GM18858 (cell line): ENCODE measurements around the gene NCOA6.
"Not testable (repeated sequence)": the region's sequence is repeated elsewhere in the genome, so short reads cannot be mapped to it uniquely, and the experiment has no call there.

ENCODE experiments used
- ATAC-seq: cut with Tn5 transposase; IDR thresholded peaks from one replicate; pipeline ENCODE4 v1.9.1; 2021; ENCODE audit not compliant: unreplicated experiment

The NCOA6 gene

DNA sequence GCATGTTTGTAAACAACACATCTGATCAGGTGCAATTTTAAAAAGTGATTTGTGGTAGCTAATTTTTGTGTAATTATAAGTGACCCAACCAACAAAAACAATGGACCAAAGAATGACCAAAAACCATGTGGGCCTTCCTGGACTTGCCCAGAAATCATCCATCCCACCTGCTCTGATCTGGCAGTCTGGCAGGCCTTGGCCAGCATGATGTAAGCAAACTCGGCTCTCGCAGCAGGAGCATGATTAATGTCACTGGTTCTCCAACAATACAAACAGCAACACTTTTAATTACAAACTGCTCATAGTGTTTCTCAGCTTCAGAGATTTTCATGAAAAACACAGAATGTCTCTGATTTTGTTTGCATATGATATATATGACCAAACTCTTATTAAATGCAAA, 105.2 kb downstream of the NCOA6 start:
- no peak for ATAC-seq

DNA sequence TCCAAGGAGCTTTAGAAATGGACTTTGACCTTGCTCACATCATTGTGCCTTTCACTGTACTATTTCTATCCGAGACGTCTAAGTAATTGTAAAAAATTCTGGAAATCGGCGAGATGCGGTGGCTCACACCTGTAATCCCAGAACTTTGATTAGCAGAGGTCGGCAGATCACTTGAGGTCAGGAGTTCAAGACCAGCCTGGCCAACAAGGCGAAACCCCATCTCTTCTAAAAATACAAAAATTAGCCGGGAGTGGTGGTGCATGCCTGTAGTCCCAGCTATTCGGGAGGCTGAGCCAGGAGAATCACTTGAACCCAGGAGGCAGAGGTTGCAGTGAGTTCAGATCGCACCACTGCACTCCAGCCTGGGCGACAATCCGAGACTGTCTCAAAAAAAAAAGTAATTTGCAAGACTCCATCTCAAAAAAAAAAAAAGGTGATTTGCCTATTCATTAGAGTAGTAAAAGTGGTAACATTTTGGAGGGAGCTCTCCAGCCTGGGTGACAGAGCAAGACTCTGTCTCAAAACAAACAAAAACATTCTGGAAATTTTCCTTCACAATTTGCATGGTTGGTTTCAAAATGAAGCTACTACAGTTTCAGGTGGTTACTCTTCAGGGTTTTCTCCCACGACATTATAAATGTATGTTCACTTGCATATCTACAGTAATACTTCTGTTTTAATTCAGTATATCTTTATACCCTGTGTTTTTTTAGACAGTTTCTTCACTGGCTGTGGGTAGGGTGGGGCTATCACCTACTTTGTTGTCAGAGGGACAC, 106.0 kb downstream of the NCOA6 start:
- ATAC-seq, result peak; percentile 85

DNA sequence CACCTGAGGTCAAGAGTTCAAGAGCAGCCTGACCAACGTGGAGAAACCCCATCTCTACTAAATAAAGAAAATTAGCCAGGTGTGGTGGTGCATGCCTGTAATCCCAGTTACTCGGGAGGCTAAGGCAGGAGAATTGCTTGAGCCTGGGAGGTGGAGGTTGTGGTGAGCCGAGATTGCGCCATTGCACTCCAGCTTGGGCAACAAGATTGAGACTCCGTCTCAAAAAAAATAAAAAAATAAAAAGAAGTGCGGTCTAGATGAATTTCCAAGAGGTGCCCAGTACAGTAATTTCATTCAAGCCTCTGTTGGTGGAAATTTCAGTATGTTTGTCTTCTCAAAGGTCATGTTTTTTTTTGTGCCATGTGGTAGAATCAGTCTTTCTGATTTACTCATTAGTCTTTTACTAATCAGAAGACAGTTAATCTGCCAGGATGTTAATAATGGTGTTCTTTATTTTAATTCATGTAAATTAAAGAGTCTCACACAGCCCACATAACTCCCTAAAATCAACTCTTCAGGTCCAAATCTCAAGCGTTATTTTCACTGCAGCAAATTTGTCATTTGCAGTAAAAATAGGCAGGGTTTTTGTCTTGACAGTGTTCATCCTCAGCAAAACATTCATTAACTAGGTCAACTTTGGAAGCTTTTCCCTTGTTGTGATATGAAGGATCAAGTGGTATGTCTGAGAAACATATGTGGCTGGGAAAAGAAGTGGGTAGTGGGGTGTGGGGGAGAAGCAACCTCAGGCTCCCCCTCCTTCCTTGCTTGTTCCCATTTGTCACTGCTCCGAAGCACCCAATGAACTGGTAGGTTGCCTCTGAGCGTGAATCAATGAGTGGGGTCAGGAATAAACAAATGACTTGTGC, 108.0 kb downstream of the NCOA6 start:
- ATAC-seq, result no peak

DNA sequence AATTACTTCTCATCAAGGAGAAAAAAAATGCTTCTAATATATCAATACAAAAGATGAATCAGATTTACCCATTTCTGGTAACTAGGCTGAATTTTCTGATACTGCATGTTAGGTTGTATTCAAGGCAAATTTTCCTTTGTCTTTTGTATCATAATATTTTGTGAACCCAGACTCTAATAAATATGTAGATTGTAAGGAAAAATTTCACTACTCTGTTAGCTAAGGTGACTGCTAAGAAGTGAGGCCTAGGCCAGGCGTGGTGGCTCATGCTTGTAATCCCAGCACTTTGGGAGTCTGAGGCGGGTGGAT, 108.6 kb downstream of the NCOA6 start:
- no peak for ATAC-seq

DNA sequence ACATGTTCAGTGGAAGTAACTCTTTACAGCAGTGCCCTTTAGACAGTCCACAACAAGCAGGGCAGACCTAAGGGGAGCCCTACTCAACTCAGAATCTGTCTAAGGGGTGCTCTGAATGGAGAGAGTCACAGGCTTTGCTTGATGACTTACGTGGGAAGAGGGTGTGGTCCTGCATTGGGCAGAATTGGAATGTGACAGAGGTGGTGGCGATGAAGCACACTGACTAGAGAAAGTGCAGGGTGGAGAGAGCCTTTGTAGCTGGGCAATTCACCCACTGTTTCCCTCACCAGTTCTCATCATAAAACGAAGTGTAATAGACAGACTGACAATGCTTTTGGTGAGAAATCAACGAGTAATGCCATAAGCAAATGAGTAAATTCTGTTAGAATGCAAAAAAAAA, 110.1 kb downstream of the NCOA6 start:
- no peak for ATAC-seq

DNA sequence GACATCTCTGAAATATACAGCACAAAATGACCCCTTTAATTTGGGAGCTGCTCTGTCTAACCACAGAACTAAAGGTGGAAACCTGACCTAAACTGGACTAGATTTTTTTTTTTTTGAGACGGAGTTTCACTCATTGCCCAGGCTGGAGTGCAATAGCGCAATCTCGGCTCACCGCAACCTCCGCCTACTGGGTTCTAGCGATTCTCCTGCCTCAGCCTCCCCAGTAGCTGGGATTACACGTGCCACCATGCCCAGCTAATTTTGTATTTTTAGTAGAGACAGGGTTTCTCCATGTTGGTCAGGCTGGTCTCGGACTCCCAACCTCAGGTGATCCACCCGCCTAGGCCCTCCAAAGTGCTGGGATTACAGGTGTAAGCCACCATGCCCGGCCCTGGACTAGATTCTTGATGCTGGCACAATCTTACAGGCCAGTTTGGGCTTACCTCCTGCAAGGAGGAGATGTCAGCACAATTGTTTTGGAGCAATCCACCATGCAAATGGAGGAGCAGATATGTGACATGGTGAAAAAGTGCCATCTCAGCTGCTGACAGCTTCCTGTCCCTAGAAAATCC, 111.4 kb downstream of the NCOA6 start:
- ATAC-seq, result not testable (repeated sequence)

DNA sequence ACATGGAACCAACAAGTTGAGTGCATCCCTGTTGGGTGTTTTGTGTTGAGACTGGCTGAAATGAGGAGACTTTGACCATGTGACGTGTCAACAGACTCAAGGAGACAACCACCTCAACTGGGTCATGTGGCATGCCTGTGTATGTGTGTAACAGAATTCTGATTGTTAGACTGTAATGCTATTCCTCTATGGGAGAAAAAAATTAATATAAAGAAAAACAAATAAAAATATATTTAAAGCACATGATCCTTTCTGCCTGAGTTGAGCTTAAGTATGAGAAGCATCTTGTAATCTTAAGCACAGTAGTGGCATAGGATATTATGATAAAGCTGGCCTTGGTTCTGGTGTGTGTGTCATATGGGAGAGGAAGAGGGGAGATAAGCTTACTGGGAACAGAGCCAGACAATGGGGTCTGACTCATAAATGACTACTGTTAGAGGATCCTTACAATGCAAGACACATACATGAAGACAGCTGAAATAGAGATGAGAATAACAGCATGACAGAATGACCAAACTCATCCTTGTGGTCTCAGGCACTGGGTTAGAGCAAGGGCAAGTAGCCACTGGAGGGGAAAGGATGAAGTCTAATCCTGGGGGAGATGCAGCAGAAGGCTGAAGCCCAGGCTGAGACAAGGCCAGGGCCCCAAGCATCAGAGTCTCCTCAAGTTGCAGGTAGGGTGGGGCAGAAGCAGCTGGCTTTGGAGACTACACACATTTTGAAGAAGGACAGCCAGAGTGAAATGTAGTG, 112.1 kb downstream of the NCOA6 start:
- no peak for ATAC-seq

DNA sequence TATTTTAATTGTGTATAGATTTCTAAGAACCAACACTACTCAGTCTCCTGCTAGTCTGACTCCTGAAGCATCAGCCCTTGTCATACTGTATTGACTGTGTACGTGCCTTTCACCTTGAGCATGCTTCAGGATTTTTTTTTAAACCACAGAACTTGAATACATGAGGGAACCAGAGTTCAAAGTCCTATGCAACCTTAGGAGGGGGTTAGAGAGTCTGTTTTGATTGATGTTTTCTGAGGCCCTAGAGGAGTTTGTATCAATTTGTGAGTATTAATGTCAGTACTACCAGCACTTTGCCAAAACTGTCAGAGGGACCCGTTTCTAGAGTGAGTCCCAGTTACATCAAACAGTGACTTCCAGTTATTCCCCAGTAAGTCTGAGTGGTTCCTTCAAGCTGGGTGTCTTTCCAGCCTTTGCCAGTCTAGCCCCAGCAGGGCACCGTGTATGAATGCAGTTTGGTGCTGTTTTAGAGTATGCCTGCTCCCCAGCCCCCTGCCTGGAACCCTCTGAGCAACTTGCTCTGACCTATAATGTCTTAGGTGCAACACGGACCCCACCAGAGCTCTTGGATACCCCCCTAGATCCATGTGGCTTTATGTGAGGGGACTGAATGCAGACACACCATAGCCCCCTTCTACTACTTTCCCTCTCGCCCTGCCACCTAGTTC, 112.8 kb downstream of the NCOA6 start:
- no peak for ATAC-seq

DNA sequence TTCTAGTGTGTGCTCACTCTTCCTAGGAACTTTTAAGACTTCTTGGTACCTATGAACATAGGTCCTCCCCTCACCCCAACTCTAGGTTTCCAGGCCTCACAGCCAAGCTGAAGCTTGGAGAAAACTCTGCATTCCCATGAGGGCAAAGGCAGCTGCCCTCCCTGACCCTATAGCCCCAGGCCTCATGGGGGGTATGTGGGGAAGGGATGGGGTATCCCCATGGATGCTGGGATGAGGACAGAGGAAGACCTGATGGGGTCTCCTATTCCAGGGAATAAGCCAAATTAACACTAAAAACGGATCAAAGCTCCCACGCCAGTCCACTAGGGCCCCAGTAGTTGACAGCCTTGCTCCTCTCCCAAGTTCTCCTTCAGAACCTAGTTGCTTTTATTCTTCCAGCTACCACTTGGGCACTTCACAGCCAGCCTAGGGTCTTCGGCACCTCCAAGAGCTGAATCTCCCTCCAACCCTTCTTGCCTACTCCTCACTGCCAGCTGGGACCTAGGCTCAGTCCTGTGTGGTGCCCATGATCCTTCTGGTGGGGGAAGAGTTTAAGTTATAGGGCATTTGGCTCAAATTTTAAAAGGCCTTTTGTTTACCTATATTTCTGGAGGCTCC, 113.5 kb downstream of the NCOA6 start:
- ATAC-seq, result no peak

DNA sequence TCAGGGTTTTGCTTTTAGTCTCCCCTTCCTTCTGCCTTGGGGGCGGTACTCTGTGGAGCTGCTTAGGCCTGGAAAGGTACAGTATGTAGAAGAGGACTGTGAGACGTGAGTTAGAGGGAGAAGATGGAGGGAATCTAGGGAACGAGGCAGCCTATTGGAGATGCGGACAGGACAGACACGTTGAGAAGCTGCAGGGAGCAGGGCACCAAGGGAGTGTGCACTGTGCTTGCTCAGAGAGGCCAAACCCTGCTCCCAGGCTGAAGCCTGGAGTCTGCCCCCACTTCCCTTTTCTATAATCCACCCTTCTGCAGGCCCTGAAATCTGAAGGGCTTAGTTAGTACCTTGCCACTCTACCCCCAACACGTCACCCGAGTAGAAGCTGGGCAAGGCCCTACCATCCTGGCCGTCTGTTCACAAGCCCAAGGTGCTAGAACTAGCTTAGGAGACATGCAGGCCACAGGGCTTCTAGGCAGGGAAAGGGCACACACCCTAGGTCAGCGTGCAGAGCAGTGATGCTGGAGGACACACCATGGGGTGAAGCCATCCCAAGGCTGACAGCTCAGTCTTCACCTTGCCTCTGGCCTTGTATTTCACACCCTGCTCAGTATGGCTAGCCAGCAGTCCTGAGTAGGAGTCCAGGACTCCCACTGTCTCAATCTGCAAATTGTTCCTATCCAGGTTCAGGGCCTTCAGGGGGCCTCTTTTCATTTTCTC, 114.4 kb downstream of the NCOA6 start:
- no peak for ATAC-seq

DNA sequence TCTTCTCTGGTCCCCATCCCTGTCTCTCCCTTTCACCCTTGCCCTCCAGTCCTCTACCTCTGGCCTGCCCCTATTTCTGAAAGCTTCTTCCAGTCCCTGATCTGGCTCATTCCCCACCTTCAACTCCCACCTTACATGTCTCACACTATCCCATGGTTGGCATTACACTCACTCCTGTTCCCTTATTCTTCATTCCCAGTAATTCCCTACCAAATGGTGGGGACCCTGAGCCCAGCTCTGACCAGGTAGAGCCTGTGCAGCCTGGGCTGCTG, 114.9 kb downstream of the NCOA6 start:
- no peak for ATAC-seq

DNA sequence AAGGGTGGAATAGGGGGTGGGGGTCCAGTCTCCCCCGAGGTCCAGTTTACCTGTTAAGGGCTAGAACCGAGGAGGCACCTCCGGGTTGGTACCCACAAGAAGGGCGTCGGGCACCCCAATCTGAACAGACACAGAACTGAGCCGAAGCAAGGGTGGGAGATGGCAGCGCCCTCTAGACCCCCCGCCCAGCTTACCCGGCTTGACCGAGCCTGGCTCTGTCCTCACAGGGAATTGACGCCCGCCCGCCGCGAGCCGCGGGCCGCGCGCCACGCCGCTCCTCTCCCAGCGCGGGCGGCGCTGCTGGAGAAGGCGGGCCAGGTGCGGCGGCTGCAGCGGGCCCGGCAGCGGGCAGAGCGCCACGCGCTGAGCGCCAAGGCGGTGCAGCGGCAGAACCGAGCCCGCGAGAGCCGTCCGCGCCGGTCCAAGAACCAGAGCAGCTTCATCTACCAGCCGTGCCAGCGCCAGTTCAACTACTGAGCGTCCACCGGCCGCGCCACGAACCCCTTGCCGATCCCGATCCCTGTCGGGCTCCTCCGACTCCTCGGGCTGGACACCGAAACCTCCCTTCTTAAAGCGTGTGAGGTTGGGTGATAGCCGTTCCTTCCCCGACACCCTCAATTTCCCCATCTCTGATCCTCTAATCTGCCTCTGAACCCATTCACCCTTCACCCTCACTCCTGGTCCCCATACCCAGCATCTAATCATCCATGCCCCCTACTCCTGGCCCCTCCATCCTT, 115.5 kb downstream of the NCOA6 start:
- ATAC-seq, result no peak

DNA sequence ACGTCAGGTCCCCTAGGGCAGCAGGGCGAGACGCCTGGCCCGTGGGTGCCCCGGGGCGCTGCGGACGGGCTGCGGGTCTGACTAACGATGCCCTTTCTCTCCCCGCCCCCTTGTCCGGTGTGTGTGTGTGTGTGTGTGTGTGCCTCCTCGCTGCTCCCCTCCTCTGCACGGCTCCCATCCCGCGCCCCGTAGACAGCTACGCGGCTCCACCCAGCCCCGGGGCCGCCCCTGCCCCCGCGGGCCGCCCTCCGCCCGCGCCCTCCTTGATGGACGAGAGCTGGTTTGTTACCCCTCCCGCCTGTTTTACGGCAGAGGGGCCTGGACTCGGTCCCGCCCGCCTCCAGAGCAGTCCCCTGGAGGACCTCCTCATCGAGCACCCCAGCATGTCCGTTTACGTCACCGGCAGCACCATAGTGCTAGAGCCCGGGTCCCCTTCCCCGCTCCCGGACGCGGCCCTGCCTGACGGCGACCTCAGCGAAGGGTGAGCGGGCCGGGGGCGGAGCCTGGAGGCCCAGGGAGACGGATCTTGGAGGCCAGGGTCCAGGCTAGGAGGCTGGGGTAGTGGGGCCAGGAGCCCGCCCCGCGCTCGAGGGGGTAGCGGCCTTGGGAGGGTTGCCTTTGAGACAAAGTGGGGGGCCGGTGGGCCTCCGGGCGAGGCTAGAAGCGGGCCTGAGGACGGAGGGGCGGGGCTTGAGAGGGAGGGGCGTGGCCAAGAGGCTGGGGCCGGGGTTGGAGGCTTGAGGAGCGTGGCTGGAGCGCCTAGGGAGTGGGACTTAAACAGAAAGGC, 116.2 kb downstream of the NCOA6 start:
- no peak for ATAC-seq

DNA sequence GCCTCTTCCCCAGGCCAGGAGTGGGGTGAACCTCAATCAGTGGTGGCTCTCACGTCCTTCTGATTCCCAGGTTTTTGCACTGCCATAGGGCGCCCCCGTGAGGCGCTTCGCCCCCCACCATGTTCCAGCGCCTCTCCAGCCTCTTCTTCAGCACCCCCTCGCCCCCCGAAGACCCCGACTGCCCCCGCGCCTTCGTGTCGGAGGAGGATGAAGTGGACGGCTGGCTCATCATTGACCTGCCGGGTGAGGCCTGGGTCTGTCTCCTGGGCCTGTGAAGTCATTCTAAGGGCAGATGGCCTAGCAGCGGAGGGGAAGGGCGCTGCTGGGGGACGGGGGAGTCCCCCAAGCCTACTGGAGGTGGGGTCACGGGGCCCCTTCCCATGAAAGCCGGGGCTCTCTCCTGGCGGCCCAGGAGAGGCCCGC, 116.8 kb downstream of the NCOA6 start:
- ATAC-seq, result no peak

DNA sequence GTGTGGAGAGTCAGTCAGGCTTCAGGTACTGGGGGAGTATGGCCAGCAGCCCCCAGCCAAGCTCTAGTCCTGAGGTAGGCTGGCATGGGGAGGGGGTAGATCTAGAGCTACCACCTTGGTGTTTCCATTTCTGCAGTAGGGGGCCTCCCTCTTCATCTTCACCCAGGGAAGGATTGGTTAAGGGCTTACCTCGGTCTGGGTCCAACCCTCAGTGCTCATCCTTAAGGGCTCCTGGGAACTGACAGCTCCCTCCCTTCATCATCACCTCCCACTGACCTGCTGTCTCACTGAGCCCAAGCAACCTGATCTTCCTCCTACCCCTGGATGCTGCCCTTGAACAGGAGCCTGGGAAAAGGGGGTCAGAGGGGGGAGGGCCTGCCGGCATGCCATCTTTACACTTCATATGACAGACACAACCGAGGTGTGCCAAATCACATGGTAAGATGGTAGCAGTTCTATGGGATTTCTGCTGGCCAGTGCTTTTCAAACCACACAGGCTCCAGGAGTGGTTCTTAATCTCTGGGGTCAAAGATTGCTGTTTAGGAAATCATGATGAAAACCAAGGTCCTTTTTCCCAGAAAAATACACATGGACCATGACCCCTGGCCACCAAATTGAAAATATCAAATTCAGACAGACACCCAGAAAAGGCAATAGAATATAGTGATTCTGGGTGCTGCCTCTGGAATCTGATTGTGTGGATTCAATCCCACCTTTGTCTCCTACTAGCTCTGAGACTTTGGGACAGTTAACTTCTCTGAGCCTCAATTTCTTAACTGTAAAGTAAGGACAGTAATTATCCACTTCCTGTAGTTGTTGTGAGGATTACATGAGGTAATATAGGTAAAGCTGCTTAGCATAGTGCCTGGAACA, 118.3 kb downstream of the NCOA6 start:
- no peak for ATAC-seq

DNA sequence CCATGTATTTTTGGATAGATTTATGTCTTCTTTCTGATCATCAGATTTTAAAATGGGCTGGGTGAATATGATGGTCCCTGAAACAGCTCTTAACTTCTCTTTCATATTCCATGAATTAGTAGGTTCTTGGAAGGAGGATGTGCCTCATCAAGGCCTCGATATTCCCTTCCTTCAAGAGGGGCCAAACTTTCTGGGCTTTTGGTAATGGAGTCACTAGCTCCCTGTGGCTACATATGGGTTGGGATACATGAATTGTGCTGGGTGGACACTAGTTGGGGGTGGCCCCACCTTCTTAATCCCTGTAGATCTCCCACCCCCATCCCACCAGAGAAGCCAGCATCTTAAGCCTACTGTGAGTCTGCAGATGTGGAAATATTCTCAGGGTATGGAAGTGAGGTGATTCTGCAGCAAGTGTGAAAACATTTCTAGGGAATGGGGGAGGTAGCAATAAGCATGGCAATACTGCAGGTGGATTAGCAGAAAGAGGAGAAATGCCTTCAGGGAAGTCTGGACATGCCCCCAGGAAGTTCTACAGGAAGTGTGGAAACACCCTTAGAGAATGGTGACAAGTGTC, 119.1 kb downstream of the NCOA6 start:
- ATAC-seq, result no peak
